Stimulated activated CD4-positive, alpha-beta T cell treated with anti-CD3 and anti-CD28 coated beads, Interleukin-2, amount 100 ng/mL, for 48 hours (primary cell): Measurements from ENCODE around the gene CTNS.
"Not testable (repeated sequence)": the region's sequence is repeated elsewhere in the genome, so short reads cannot be mapped to it uniquely, and the experiment has no call there.

Source experiments
- DNase-seq, 2 donors: peaks; one replicate each; pipeline ENCODE4 v3.0.0-alpha.2; 2020

CTNS gene

GRCh38 chr17:3688852-3689261 lies 52.3 kb downstream of the CTNS start:
- DNase-seq, result no peak

GRCh38 chr17:3689262-3690093 lies 52.9 kb downstream of the CTNS start:
- no peak for DNase-seq

- DNase-seq, result no peak
These were observed 53.6 kb downstream of the CTNS start for GRCh38 chr17:3690094-3690715.

- no peak for DNase-seq
These were observed 55.1 kb downstream of the CTNS start for GRCh38 chr17:3691617-3692067.

- no peak for DNase-seq
These were observed 55.8 kb downstream of the CTNS start for GRCh38 chr17:3692346-3692745.

GRCh38 chr17:3693141-3693540 lies 56.6 kb downstream of the CTNS start:
- DNase-seq, result no peak

GRCh38 chr17:3693829-3694231 lies 57.3 kb downstream of the CTNS start:
- peak; percentile 28 for DNase-seq

- no peak for DNase-seq
These were observed 58.7 kb downstream of the CTNS start for GRCh38 chr17:3695129-3695722.

GRCh38 chr17:3695723-3696411 lies 59.3 kb downstream of the CTNS start, which contains the start of gene P2RX5:
P2RX5 (minus strand) TSS chr17:3696155; CDS start chr17:3696005, 150 bp downstream.
- DNase-seq, result peak in 1 of 2 donors; percentile 41

- no peak for DNase-seq
These were observed 60.5 kb downstream of the CTNS start for GRCh38 chr17:3697103-3697476.

- no peak for DNase-seq
These were observed 61.6 kb downstream of the CTNS start for GRCh38 chr17:3698139-3698538.

- DNase-seq, result no peak
These were observed 63.4 kb downstream of the CTNS start for GRCh38 chr17:3699951-3700350.

GRCh38 chr17:3702041-3702539 lies 65.5 kb downstream of the CTNS start:
- DNase-seq, result not testable (repeated sequence)

GRCh38 chr17:3704931-3705717 lies 68.6 kb downstream of the CTNS start:
- no peak for DNase-seq

GRCh38 chr17:3705718-3705984 lies 69.1 kb downstream of the CTNS start:
- not testable (repeated sequence) for DNase-seq

GRCh38 chr17:3708366-3708765 lies 71.8 kb downstream of the CTNS start:
- no peak for DNase-seq

- peak; percentile 47 to 54 for DNase-seq
These were observed 74.4 kb downstream of the CTNS start for GRCh38 chr17:3710951-3711383.
